ENCODE data around the gene ARID1A. TPM values are rescaled to one million over a fixed set of nuclear protein-coding genes. Genes with fewer than 3 reads are reported as not detected.
A peak's percentile ranks its signal among the peaks of the same experiment; 100 is the strongest.

The ARID1A gene
- total and polyA plus RNA-seq, 9 of the 15 experiments (the other 6 are each of a cell fraction or from before 2014, with no cell fraction given) = 8.3 to 88.3 (median 22.5) TPM

GRCh38 chr1:26784023-26784871 lies 88.4 kb downstream of the ARID1A start (continued):
- TF ChIP-seq GABPA (tag; conservative IDR thresholded peaks at IDR 0.05; ENCODE audit: low read depth) (no peak), ZBTB8A (IDR thresholded peaks at IDR 0.05; ENCODE audit: partially characterized antibody) (no peak), CTBP1 (IDR thresholded peaks at IDR 0.05; ENCODE audit: borderline replicate concordance) (peak; percentile 49; the same call in 1 of the 2 replicates), ZNF121 (CRISPR knock-in tag; conservative IDR thresholded peaks at IDR 0.05) (no peak), ZNF609 (CRISPR knock-in tag; IDR thresholded peaks at IDR 0.05; ENCODE audit: borderline replicate concordance) (peak; percentile 55; the same call in 1 of the 2 replicates), E2F8 (IDR thresholded peaks at IDR 0.05; ENCODE audit: low read depth, partially characterized antibody) (no peak), ZNF507 (tag; conservative IDR thresholded peaks at IDR 0.05) (no peak), ZBTB9 (CRISPR knock-in tag; IDR thresholded peaks at IDR 0.05) (no peak), SUPT5H (IDR thresholded peaks at IDR 0.05) (no peak; the same call in 1 of the 2 replicates), CSDE1 (IDR thresholded peaks at IDR 0.05) (no peak), AFF4 (CRISPR knock-in tag; IDR thresholded peaks at IDR 0.05) (peak; percentile 40; the same call in 1 of the 2 replicates), ETV5 (CRISPR knock-in tag; IDR thresholded peaks at IDR 0.05; ENCODE audit: low read depth) (no peak), SMAD4 (CRISPR knock-in tag; conservative IDR thresholded peaks at IDR 0.05) (0 out of 2 replicates have a peak, but pooled peaks have one; percentile 27), NR2F6 (CRISPR knock-in tag; IDR thresholded peaks at IDR 0.05) (peak; percentile 72; the same call in 1 of the 2 replicates)

Measured in K562 (cell line).